ENCODE data around the gene MVD. TPM values are rescaled to one million over a fixed set of nuclear protein-coding genes. Genes with fewer than 3 reads are reported as not detected.

Gene MVD
- total RNA-seq, 1 donor from 2014 or later, result 25.3 TPM

- Histone ChIP-seq H3K4me3 (no peak overlapping the region), H3K27ac (replicated peaks) (no peak overlapping the region), H3K27me3 (ENCODE audit: low read depth) (no peaks in the 10 kb centered on the region), H3K4me1 (peaks cover 12% of the 10 kb centered on the region), H3K9me3 (replicated peaks) (no peaks in the 10 kb centered on the region), H3K36me3 (peaks cover 36% of the 10 kb centered on the region)
- no peak for DNase-seq
- intact Hi-C loops (cut with micrococcal nuclease), result no loop called here
- TF ChIP-seq CTCF (IDR thresholded peaks at IDR 0.05; ENCODE audit: borderline replicate concordance), result no peak
Measured at GRCh38 chr16:88655733-88656281, 7.1 kb downstream of the MVD start.

- no peak for DNase-seq
- intact Hi-C loops (cut with micrococcal nuclease), result no loop called here
- Histone ChIP-seq H3K4me1 (peaks cover 18% of the 10 kb centered on the region), H3K27me3 (ENCODE audit: low read depth) (no peaks in the 10 kb centered on the region), H3K9me3 (replicated peaks) (no peaks in the 10 kb centered on the region), H3K27ac (replicated peaks) (no peak overlapping the region), H3K36me3 (peaks cover 36% of the 10 kb centered on the region), H3K4me3 (no peak overlapping the region)
- TF ChIP-seq CTCF (IDR thresholded peaks at IDR 0.05; ENCODE audit: borderline replicate concordance), result no peak
Measured at GRCh38 chr16:88655053-88655732, 7.7 kb downstream of the MVD start.

- TF ChIP-seq CTCF (IDR thresholded peaks at IDR 0.05; ENCODE audit: borderline replicate concordance), result no peak
- Histone ChIP-seq H3K27me3 (ENCODE audit: low read depth) (no peaks in the 10 kb centered on the region), H3K4me3 (no peak overlapping the region), H3K27ac (replicated peaks) (no peak overlapping the region), H3K4me1 (peaks cover 25% of the 10 kb centered on the region), H3K36me3 (peaks cover 36% of the 10 kb centered on the region), H3K9me3 (replicated peaks) (no peaks in the 10 kb centered on the region)
- DNase-seq, result no peak
- intact Hi-C loops (cut with micrococcal nuclease), result no loop called here
Measured at GRCh38 chr16:88654363-88655052, 8.4 kb downstream of the MVD start.

- intact Hi-C loops (cut with micrococcal nuclease), result no loop called here
- DNase-seq, result no peak
- peaks cover 36% of the 10 kb centered on the region for H3K36me3 ChIP-seq
- H3K27me3 ChIP-seq (ENCODE audit: low read depth), result no peaks in the 10 kb centered on the region
- no peak for TF ChIP-seq CTCF (IDR thresholded peaks at IDR 0.05; ENCODE audit: borderline replicate concordance)
- H3K27ac ChIP-seq (replicated peaks), result no peak overlapping the region
- peaks cover 30% of the 10 kb centered on the region for H3K4me1 ChIP-seq
- no peak overlapping the region for H3K4me3 ChIP-seq
- no peaks in the 10 kb centered on the region for H3K9me3 ChIP-seq (replicated peaks)
Measured at GRCh38 chr16:88653596-88654362, 9.1 kb downstream of the MVD start.

- Histone ChIP-seq H3K27me3 (ENCODE audit: low read depth) (no peaks in the 10 kb centered on the region), H3K9me3 (replicated peaks) (no peaks in the 10 kb centered on the region), H3K36me3 (peaks cover 33% of the 10 kb centered on the region), H3K27ac (replicated peaks) (no peak overlapping the region), H3K4me1 (peaks cover 30% of the 10 kb centered on the region), H3K4me3 (no peak overlapping the region)
- no peak for DNase-seq
- no peak for TF ChIP-seq CTCF (IDR thresholded peaks at IDR 0.05; ENCODE audit: borderline replicate concordance)
- intact Hi-C loops (cut with micrococcal nuclease), result no loop called here
Measured at GRCh38 chr16:88653101-88653500, 9.8 kb downstream of the MVD start.
